ENCODE results near the gene RNASE9.
A peak's percentile ranks its signal among the peaks of the same experiment; 100 is the strongest.
"Not testable (repeated sequence)": the region's sequence is repeated elsewhere in the genome, so short reads cannot be mapped to it uniquely, and the experiment has no call there.

The RNASE9 gene

GRCh38 chr14:20572382-20572990 is 11.6 kb upstream of the RNASE9 start:
- DNase-seq, result not testable (repeated sequence)

GRCh38 chr14:20570720-20571119 is 9.9 kb upstream of the RNASE9 start:
- not testable (repeated sequence) for DNase-seq

- DNase-seq, result not testable (repeated sequence)
Observed at GRCh38 chr14:20569865-20570264, 9.0 kb upstream of the RNASE9 start.

- DNase-seq, result no peak
Observed at GRCh38 chr14:20569066-20569465, 8.2 kb upstream of the RNASE9 start.

- DNase-seq, result no peak
Observed at GRCh38 chr14:20568393-20568792, 7.5 kb upstream of the RNASE9 start.

GRCh38 chr14:20567199-20567598 is 6.4 kb upstream of the RNASE9 start:
- DNase-seq, result not testable (repeated sequence)

- DNase-seq, result no peak
Observed at GRCh38 chr14:20564501-20564997, 3.7 kb upstream of the RNASE9 start.

GRCh38 chr14:20563971-20564370 is 3.1 kb upstream of the RNASE9 start:
- DNase-seq, result no peak

GRCh38 chr14:20559461-20559904 is 1.4 kb downstream of the RNASE9 start:
- no peak for DNase-seq

GRCh38 chr14:20557212-20557542 is 3.7 kb downstream of the RNASE9 start:
- no peak for DNase-seq

- DNase-seq, result no peak
Observed at GRCh38 chr14:20556500-20557211, 4.2 kb downstream of the RNASE9 start.

- no peak for DNase-seq
Observed at GRCh38 chr14:20555845-20556244, 5.0 kb downstream of the RNASE9 start.

GRCh38 chr14:20553024-20553423 is 7.8 kb downstream of the RNASE9 start:
- no peak for DNase-seq

- DNase-seq, result no peak
Observed at GRCh38 chr14:20551606-20552005, 9.2 kb downstream of the RNASE9 start.

- DNase-seq, result no peak
Observed at GRCh38 chr14:20550926-20551325, 9.9 kb downstream of the RNASE9 start.

- no peak for DNase-seq
Observed at GRCh38 chr14:20548414-20549158, 12.3 kb downstream of the RNASE9 start.

- DNase-seq, result no peak
Observed at GRCh38 chr14:20546877-20547276, 14.0 kb downstream of the RNASE9 start.

- no peak for DNase-seq
Observed at GRCh38 chr14:20539906-20540305, 20.9 kb downstream of the RNASE9 start.

GRCh38 chr14:20530771-20531571 is 29.9 kb downstream of the RNASE9 start:
- peak; percentile 24 to 59 for DNase-seq

- DNase-seq, result no peak
Observed at GRCh38 chr14:20529806-20530205, 31.0 kb downstream of the RNASE9 start.

- DNase-seq, result no peak
Observed at GRCh38 chr14:20524027-20524426, 36.8 kb downstream of the RNASE9 start.

- DNase-seq, result no peak
Observed at GRCh38 chr14:20522332-20522731, 38.5 kb downstream of the RNASE9 start.

- no peak for DNase-seq
Observed at GRCh38 chr14:20516921-20517320, 43.9 kb downstream of the RNASE9 start.

Data from NCI-H1930 (cell line).